ENCODE results near the gene KRAS.
A peak's percentile ranks its signal among the peaks of the same experiment; 100 is the strongest.

KRAS gene

DNA sequence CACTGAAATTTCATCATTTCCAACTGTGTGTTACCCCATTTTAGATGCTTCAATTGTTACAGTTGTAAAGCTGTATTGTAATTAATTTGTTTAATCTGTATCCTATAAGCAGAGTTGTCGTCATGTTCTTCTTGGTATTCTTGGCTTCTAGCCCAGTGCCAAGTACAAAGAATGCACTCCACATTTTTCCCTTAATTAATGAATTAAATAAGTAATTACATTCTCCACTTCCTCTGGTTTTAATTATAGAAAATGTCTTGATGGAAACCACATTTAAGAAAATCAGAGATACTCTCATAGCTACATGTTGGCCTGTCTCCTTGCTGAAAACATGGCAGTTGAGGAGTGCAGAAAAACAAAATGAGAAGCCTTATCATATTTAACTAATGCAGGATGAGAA, 56.5 kb downstream of the KRAS start:
- no peak for DNase-seq

DNA sequence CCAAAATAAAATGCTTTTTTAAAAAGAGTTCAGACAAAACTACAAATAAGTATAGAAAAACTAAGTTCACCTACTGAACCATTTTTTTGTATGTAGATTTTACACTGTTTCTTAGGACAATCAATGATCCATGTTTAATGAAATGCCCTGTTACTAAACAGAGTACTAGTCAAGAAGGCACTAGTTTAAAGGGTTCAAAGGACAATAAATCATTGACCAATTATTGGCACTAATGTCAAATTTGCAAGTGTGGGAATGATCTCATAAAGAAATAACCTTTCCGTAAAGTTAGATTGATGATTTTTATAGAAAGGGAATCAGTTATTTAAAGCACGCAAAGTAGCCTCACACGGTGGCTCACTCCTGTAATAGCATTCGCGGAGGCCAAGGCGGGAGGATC, 59.9 kb downstream of the KRAS start:
- DNase-seq = no peak

DNA sequence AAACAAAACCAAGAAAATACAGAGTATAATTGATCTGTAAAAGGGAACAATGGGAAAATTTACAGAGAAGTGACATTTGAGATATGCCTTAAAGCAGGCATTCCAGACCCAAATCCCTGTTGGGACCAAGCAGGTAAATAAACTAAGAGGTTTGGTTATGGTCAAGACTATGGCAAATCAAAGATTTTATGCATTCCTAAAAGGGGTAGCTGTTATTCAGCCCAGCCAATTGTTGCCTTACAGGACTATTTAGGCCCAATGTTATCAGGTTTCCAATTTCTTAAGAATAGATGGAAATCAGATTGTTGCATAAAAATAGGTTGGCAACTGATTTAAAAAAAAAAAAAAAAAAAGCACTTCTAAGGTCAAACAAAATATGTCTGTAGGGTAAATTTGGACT, 61.1 kb downstream of the KRAS start:
- DNase-seq = no peak

DNA sequence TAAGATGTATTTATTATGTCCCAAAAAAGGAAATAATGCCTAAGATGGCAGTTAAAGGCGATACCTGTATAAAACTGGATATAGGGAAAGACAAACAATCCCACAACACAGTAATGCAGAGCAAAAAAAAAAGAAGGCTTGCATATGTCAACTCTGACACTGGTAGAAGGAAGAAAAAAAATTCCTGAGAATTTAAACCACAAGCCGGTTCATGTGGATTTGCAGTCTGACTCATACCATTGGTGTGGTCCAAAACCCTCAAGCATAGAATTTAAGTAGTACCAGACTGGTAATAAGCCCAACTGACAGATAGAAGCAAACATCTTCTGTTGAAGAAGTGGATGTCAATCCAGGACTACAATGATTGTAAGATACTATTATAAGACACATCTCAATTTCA, 62.9 kb downstream of the KRAS start:
- DNase-seq = no peak

- DNase-seq = no peak
Observed at GRCh38 chr12:25186788-25187402, 63.8 kb downstream of the KRAS start.

- no peak for DNase-seq
Observed at GRCh38 chr12:25186038-25186787, 64.5 kb downstream of the KRAS start.

GRCh38 chr12:25184132-25184531, 66.6 kb downstream of the KRAS start:
- DNase-seq = no peak

DNA sequence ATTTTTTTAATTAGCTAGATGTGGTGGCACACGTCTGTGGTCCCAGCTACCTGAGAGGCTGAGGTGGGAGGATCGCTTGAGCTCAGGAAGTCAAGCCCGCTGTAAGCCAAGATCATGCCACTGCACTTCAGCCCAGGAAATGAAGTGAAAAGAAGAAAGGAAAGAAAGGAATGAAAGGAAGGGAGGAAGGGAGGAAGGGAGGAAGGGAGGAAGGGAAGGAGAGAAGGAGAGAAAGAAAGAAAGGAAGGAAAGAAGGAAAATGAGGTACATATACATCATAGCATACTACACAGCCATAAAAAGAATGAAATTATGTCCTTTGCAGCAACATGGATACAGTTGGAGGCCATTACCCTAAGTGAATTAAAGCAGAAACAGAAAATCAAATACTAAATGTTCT, 68.0 kb downstream of the KRAS start:
- no peak for DNase-seq

- no peak for DNase-seq
Observed at GRCh38 chr12:25162866-25163265, 87.9 kb downstream of the KRAS start.

DNA sequence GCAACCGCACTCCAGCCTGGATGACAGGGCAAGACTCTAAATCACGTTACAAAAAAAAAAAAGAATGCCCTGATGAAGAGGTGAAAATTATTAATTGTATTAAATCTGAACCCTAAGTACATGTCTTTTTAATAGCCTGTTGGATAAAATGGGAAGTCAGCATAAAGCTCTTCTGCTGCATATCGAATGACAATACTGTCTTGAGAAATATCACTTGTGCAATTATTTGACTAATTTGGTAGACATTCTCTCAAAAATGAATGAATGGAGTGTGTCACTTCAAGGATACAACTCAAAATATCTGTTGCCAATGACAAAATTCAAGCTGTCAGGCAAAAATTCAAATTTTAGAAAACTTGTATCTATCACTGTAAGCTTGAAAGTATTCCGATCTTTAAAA, 94.7 kb downstream of the KRAS start:
- no peak for DNase-seq

- DNase-seq = peak; percentile 21
Observed at GRCh38 chr12:25155022-25155576, 95.6 kb downstream of the KRAS start.
